Measurements from ENCODE around the gene CTXN3. TPM values are rescaled to one million over a fixed set of nuclear protein-coding genes. Genes with fewer than 3 reads are reported as not detected.

The CTXN3 gene
- total RNA-seq, 1 experiment from 2014 or later: not detected

GRCh38 chr5:127700237-127700766 lies 51.4 kb downstream of the CTXN3 start:
- Histone ChIP-seq H3K4me3 (ENCODE audit: insufficient read depth, low read depth, low read length) (no peak overlapping the region), H3K27me3 (ENCODE audit: control insufficient read depth, insufficient read depth, low read length) (no peaks in the 10 kb centered on the region)

DNA sequence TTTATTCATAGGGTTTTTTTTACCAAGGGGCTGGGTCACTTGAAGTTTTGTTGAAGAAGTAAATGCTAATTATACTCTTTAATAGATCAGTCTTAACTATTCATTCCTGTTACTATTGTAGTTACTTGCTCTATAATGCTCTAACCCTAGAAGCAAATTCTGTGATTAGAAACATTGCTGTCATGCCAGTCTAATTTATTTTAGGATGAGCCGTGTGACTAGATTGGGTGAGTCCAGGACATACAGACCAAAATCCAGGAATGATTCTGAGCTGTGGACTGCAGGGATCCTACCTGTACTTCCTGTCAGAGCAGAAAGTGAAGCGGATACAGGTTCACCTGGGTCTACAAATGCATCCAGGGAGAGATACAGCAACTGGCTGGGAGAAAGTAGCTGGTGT lies 53.6 kb downstream of the CTXN3 start:
- H3K27me3 ChIP-seq (ENCODE audit: control insufficient read depth, insufficient read depth, low read length): no peaks in the 10 kb centered on the region
- no peak overlapping the region for H3K4me3 ChIP-seq (ENCODE audit: insufficient read depth, low read depth, low read length)
- no peak for DNase-seq
- no peaks in the 10 kb centered on the region for H3K36me3 ChIP-seq (replicated peaks; ENCODE audit: control insufficient read depth, insufficient read depth, low read length)

More at GRCh38 chr5:127700237-127700766, 51.4 kb downstream of the CTXN3 start:
- no peak for DNase-seq
- H3K36me3 ChIP-seq (replicated peaks; ENCODE audit: control insufficient read depth, insufficient read depth, low read length): no peaks in the 10 kb centered on the region

DNA sequence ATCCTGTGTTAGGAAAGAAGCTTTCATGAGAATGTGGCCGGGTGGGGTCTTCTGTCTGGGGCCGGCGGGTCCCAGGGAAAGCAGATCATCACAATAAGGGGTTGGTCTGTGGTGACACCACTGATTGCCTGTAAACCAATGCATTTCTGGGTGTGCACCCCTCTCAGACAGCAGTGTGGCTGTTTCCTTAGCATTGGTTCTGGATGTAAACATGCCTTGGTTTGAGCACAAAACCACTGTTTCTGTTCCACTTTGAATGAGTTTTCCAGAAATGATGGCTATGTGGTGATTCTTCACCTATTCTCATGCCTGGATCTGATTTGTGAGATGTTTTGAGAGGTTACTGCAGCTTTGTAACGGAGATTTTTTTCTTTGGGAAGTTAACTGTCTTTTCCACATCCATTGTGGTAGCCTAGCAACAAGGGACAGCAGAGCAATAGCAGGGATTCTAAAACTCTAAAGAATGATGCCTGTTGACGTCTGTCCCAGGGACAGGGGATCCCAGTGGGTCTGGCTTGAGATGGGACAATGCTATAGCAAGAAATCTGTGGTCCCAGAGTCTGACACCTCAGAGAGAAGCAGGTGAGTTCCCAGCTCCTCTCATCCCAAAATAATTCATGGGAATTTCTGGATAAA lies 54.2 kb downstream of the CTXN3 start, which contains the start of gene CCDC192:
CCDC192 (plus strand) TSS at position 466 of the 636 bp plus-strand sequence; CDS start at position 521, 55 bp downstream.
- DNase-seq: no peak
- H3K4me3 ChIP-seq (ENCODE audit: insufficient read depth, low read depth, low read length): no peak within 1 kb of the TSS
- H3K27me3 ChIP-seq (ENCODE audit: control insufficient read depth, insufficient read depth, low read length): no peaks in the 10 kb centered on the region
- H3K36me3 ChIP-seq (replicated peaks; ENCODE audit: control insufficient read depth, insufficient read depth, low read length): no peaks in the 10 kb centered on the region

GRCh38 chr5:127705120-127705892 lies 56.4 kb downstream of the CTXN3 start:
- no peaks in the 10 kb centered on the region for H3K36me3 ChIP-seq (replicated peaks; ENCODE audit: control insufficient read depth, insufficient read depth, low read length)
- no peak overlapping the region for H3K4me3 ChIP-seq (ENCODE audit: insufficient read depth, low read depth, low read length)
- no peaks in the 10 kb centered on the region for H3K27me3 ChIP-seq (ENCODE audit: control insufficient read depth, insufficient read depth, low read length)
- DNase-seq: no peak

DNA sequence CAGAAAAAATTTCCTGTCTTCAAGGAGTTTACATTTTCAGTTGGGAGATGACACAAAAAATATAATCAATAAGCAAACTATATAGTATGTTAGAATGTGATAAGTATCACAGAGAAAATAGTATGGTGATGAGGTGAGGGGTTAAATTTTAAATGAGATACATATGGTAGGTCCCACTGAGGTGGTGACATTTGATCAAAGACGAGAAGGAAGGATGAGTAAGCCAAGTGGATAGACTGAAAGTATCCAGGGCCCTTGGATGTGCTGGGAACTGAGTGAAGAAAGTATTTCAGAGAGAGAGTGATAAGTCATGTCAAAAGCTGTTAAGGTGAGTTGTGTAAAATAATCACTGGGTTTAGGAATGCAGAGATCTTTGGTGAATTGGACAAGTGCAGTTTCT lies 57.8 kb downstream of the CTXN3 start:
- DNase-seq: no peak
- no peak overlapping the region for H3K4me3 ChIP-seq (ENCODE audit: insufficient read depth, low read depth, low read length)

GRCh38 chr5:127707209-127707608 lies 58.3 kb downstream of the CTXN3 start:
- Histone ChIP-seq H3K36me3 (replicated peaks; ENCODE audit: control insufficient read depth, insufficient read depth, low read length) (no peaks in the 10 kb centered on the region), H3K27me3 (ENCODE audit: control insufficient read depth, insufficient read depth, low read length) (no peaks in the 10 kb centered on the region), H3K4me3 (ENCODE audit: insufficient read depth, low read depth, low read length) (no peak overlapping the region)
- no peak for DNase-seq

More for the DNA sequence above, 57.8 kb downstream of the CTXN3 start:
- Histone ChIP-seq H3K27me3 (ENCODE audit: control insufficient read depth, insufficient read depth, low read length) (no peaks in the 10 kb centered on the region), H3K36me3 (replicated peaks; ENCODE audit: control insufficient read depth, insufficient read depth, low read length) (no peaks in the 10 kb centered on the region)

Other genes with a start within 250 kb of the CTXN3 start
- 43.9 and 71.4 TPM in 2 replicates for gene PRRC1, start 131.4 kb upstream of the CTXN3 start, total RNA-seq (2014; rRNA removed; shearing (Covaris generic))
- gene CCDC192, start 54.3 kb downstream of the CTXN3 start, total RNA-seq (2014; rRNA removed; shearing (Covaris generic)): 0.24 and 1.1 TPM in 2 replicates